H1 (cell line): ENCODE results near the gene MGLL. TPM values are rescaled to one million over a fixed set of nuclear protein-coding genes. Genes with fewer than 3 reads are reported as not detected.

ENCODE experiments used
- NANOG ChIP-seq: IDR thresholded peaks from 2 replicates; pipeline ENCODE4 v1.6.1; 2011; ENCODE audit warnings: low read length, low read depth, mild to moderate bottlenecking, inconsistent platforms; ENCODE audit not compliant: insufficient read depth, poor library complexity, severe bottlenecking
- polyA plus RNA-seq, 7 experiments: library from polyadenylated mRNA; depleted of rRNA in 3 of 7; stranded (reverse) in 5 of 7; unstranded in 2 of 7; fragments of >200 nt in 5 of 7; fragments of 200-250 nt in 2 of 7; gene quantifications; 1 replicate in 5 of 7; 2 replicates in 1 of 7; 4 replicates in 1 of 7; pipeline versions ENCODE4 v1.2.1 to v1.2.3, GENCODE V29; 2011 to 2013; ENCODE audit warnings: missing spikeins in 2 of 7, mixed read lengths in 2 of 7
- total RNA-seq: library from RNA; stranded (reverse); fragmentation: NEBNext Ultra II Directional; extraction: Animal tissue kit (Norgen Biotek cat#: 25700); gene quantifications from 2 replicates; pipeline ENCODE4 v1.2.1, GENCODE V29; 2021
- TF ChIP-seq, protein P1 (sequence below): IDR thresholded peaks from 2 replicates; pipeline ENCODE4 v1.6.1; 2012; ENCODE audit warnings: inconsistent platforms

The MGLL gene
- total and polyA plus RNA-seq, 2 of the 8 experiments (the other 6 are each of a cell fraction or from before 2014, with no cell fraction given), result 0.05 to 0.34 TPM

- no peak for TF ChIP-seq NANOG
- TF ChIP-seq, protein P1, sequence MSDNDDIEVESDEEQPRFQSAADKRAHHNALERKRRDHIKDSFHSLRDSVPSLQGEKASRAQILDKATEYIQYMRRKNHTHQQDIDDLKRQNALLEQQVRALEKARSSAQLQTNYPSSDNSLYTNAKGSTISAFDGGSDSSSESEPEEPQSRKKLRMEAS, result no peak
Observed at GRCh38 chr3:127798716-127799115, 23.6 kb downstream of the MGLL start (continued).
